A172 (cell line): ENCODE results near the gene GNG12. TPM values are rescaled to one million over a fixed set of nuclear protein-coding genes. Genes with fewer than 3 reads are reported as not detected.

Experiments
- DNase-seq: peaks from one replicate; pipeline ENCODE4 v3.0.0-alpha.2; 2015; ENCODE audit warnings: low spot score
- total RNA-seq: library from RNA; depleted of rRNA; stranded (reverse); fragments of >200 nt; shearing (Covaris generic); gene quantifications from 2 replicates; pipeline ENCODE4 v1.2.3, GENCODE V29; 2014

Gene GNG12
- total RNA-seq, 1 experiment from 2014 or later, result 195 TPM

GRCh38 chr1:67815303-67816094 lies 17.8 kb downstream of the GNG12 start:
- DNase-seq, result no peak

- no peak for DNase-seq
Observed at GRCh38 chr1:67814121-67814772, 19.0 kb downstream of the GNG12 start.

GRCh38 chr1:67812226-67812625 lies 21.0 kb downstream of the GNG12 start:
- DNase-seq, result no peak

- DNase-seq, result no peak
Observed at GRCh38 chr1:67811781-67812180, 21.5 kb downstream of the GNG12 start.

- no peak for DNase-seq
Observed at GRCh38 chr1:67809887-67810286, 23.4 kb downstream of the GNG12 start.

- no peak for DNase-seq
Observed at GRCh38 chr1:67807282-67807681, 26.0 kb downstream of the GNG12 start.

GRCh38 chr1:67804710-67805109 lies 28.6 kb downstream of the GNG12 start:
- DNase-seq, result no peak

GRCh38 chr1:67803380-67804279 lies 29.6 kb downstream of the GNG12 start:
- DNase-seq, result no peak

- DNase-seq, result no peak
Observed at GRCh38 chr1:67802565-67802964, 30.7 kb downstream of the GNG12 start.

GRCh38 chr1:67801903-67802302 lies 31.4 kb downstream of the GNG12 start:
- DNase-seq, result peak; percentile 63

GRCh38 chr1:67795179-67795912 lies 37.9 kb downstream of the GNG12 start:
- no peak for DNase-seq

GRCh38 chr1:67793562-67793961 lies 39.7 kb downstream of the GNG12 start:
- no peak for DNase-seq

GRCh38 chr1:67792741-67793458 lies 40.4 kb downstream of the GNG12 start:
- DNase-seq, result no peak

- no peak for DNase-seq
Observed at GRCh38 chr1:67792103-67792502, 41.2 kb downstream of the GNG12 start.

- DNase-seq, result peak; percentile 86
Observed at GRCh38 chr1:67791686-67792085, 41.6 kb downstream of the GNG12 start.

GRCh38 chr1:67791261-67791660 lies 42.0 kb downstream of the GNG12 start:
- no peak for DNase-seq

GRCh38 chr1:67790201-67790692 lies 43.0 kb downstream of the GNG12 start:
- DNase-seq, result no peak

- no peak for DNase-seq
Observed at GRCh38 chr1:67789551-67789950, 43.7 kb downstream of the GNG12 start.

- no peak for DNase-seq
Observed at GRCh38 chr1:67788904-67789303, 44.4 kb downstream of the GNG12 start.

- DNase-seq, result no peak
Observed at GRCh38 chr1:67788238-67788790, 45.0 kb downstream of the GNG12 start.
